Transverse colon (tissue), 4 donors: ENCODE data around the gene C4orf36. TPM values are rescaled to one million over a fixed set of nuclear protein-coding genes. Genes with fewer than 3 reads are reported as not detected.

Experiments
- DNase-seq: peaks from one replicate; pipeline ENCODE4 v3.0.0-alpha.2; 2019
- H3K27ac ChIP-seq, 4 donors: fragments of 200-600 bp; sonication (generic); 2 replicates each; pipeline ENCODE4 v1.5.1; 2016 to 2018; ENCODE audit warnings: inconsistent platforms in 4 of 4
- H3K27me3 ChIP-seq: fragments of 200-600 bp; sonication (generic); 2 replicates; pipeline ENCODE4 v1.5.1; 2017; ENCODE audit warnings: inconsistent platforms
- H3K36me3 ChIP-seq, 4 donors: fragments of 200-600 bp; sonication (generic); 2 replicates each; pipeline ENCODE4 v1.5.1; 2017 to 2019; ENCODE audit warnings: inconsistent platforms in 4 of 4
- H3K4me1 ChIP-seq, 4 donors: fragments of 200-600 bp; sonication (generic); 2 replicates each; pipeline ENCODE4 v1.5.1; 2017 to 2020; ENCODE audit warnings: inconsistent platforms in 4 of 4
- H3K4me3 ChIP-seq, 4 donors: fragments of 200-600 bp; sonication (generic); 1 replicate in 1 of 4; 2 replicates in 3 of 4; pipeline versions ENCODE4 v1.5.1 to v1.6.1; 2017 to 2019; ENCODE audit warnings: inconsistent platforms in 4 of 4
- H3K9me3 ChIP-seq, 2 donors: fragments of 200-600 bp; sonication (generic); 2 replicates each; pipeline ENCODE4 v1.5.1; 2017 to 2019; ENCODE audit warnings: inconsistent platforms in 2 of 2
- EP300 ChIP-seq: sonication (generic); formaldehyde crosslinking; IDR thresholded peaks from one replicate; pipeline ENCODE4 v1.6.1; 2017; ENCODE audit warnings: antibody characterized with exemption, low read depth
- POLR2A ChIP-seq: fragments of 450-650 bp; IDR thresholded peaks from one replicate; pipeline ENCODE4 v1.6.1; 2016; ENCODE audit warnings: antibody characterized with exemption, mild to moderate bottlenecking, moderate library complexity
- POLR2AphosphoS5 ChIP-seq, 3 donors: sonication (generic); formaldehyde crosslinking; IDR thresholded peaks; one replicate each; pipeline ENCODE4 v1.6.1; 2016; ENCODE audit warnings: antibody characterized with exemption in 3 of 3
- WGBS, 2 donors: methylation state at CpG; one replicate each; pipeline ENCODE4 v1.1.5; 2018; ENCODE audit warnings: low coverage in 1 of 2; 5-methylcytosine and 5-hydroxymethylcytosine counted together
- in situ Hi-C, 4 donors: fragments of 200-750 bp; cut with MboI; loops; one replicate each; pipeline versions ENCODE4 v1.15.0 to v1.15.1; 2017; ENCODE audit warnings: low sequenced_read_pairs in 3 of 4, low pct_ligation_motif_present in 1 of 4, low pct_unique_long_range_greater_than_20kb in 1 of 4
- intact Hi-C: fragments of 100-400 bp; cut with DNase I; formaldehyde crosslinking; loops from one replicate; pipeline ENCODE4 v1.15.1; 2023; ENCODE audit warnings: low total_unique reads
- total RNA-seq, 4 donors: library from RNA; depleted of rRNA; stranded (reverse); fragments of >200 nt; gene quantifications; one replicate each; pipeline ENCODE4 v1.1.0, GENCODE V29; 2016
- TF ChIP-seq, protein P1 (sequence below), 5 experiments: fragments of 200-600 bp in 3 of 5; fragments of 450-650 bp in 2 of 5; sonication (generic) in 3 of 5; IDR thresholded peaks; 1 replicate in 2 of 5; 2 replicates in 3 of 5; pipeline ENCODE4 v1.5.1; 2016 to 2017; ENCODE audit warnings: antibody characterized with exemption in 5 of 5, inconsistent platforms in 3 of 5, mild to moderate bottlenecking in 2 of 5, moderate library complexity in 1 of 5

Gene C4orf36
- total RNA-seq, 4 donors from 2014 or later, result 0.27 to 0.32 TPM; not detected in 2

DNA sequence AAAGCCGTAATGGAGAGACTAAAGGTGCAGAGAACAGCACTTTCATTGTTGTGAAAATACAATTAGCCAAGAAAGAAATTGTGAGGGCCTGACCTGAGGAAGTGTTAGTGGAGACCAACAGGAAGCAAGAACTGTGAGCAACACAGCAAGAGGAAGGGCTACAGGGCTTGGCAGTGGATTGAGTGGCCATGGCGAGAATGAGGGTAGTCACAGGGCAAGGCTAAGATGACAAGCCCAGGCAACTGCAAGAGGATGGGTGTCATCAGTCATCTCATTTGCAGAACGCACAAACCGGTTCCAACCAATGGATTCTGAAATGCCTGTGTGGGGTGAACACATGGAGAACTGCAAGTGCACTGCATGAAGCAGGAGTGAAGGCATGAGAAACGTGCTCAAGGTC lies 46.6 kb downstream of the C4orf36 start:
- intact Hi-C loops, result no loop called here
- WGBS, 2 donors, result 72 to 78% methylated on average over 3 to 5 of the region's 5 CpGs

DNA sequence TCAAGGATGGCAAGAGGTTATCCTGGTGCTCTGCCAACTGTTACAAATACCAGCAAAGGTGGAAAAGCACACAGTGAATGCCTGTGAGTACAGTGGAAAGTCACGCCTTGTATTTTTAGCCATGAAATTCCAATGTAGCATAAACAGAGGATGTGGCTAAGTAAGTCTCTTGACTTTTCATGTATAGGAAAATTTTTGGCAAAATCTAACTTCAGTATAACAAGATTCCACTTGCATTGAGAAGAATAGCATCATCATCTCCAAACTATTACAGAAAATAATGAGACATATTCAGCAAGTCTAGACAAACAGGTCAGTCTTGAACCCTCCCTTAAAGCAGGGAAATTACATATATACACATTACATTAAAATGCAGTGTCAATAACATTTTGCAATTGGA lies 50.9 kb downstream of the C4orf36 start:
- H3K9me3 ChIP-seq, result no peaks in the 10 kb centered on the region

More for the DNA sequence above, 46.6 kb downstream of the C4orf36 start:
- Histone ChIP-seq H3K4me3 (no peak overlapping the region), H3K36me3 (no peaks in the 10 kb centered on the region), H3K4me1 (no peaks in the 10 kb centered on the region), H3K9me3 (no peaks in the 10 kb centered on the region), H3K27ac (no peak overlapping the region), H3K27me3 (no peaks in the 10 kb centered on the region)
- in situ Hi-C loops, result no loop called here
- TF ChIP-seq POLR2A (no peak), EP300 (no peak), POLR2AphosphoS5 (IDR thresholded peaks at IDR 0.05) (no peak)
- TF ChIP-seq, protein P1, sequence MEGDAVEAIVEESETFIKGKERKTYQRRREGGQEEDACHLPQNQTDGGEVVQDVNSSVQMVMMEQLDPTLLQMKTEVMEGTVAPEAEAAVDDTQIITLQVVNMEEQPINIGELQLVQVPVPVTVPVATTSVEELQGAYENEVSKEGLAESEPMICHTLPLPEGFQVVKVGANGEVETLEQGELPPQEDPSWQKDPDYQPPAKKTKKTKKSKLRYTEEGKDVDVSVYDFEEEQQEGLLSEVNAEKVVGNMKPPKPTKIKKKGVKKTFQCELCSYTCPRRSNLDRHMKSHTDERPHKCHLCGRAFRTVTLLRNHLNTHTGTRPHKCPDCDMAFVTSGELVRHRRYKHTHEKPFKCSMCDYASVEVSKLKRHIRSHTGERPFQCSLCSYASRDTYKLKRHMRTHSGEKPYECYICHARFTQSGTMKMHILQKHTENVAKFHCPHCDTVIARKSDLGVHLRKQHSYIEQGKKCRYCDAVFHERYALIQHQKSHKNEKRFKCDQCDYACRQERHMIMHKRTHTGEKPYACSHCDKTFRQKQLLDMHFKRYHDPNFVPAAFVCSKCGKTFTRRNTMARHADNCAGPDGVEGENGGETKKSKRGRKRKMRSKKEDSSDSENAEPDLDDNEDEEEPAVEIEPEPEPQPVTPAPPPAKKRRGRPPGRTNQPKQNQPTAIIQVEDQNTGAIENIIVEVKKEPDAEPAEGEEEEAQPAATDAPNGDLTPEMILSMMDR (IDR thresholded peaks at IDR 0.05), result no peak
- no peak for DNase-seq

DNA sequence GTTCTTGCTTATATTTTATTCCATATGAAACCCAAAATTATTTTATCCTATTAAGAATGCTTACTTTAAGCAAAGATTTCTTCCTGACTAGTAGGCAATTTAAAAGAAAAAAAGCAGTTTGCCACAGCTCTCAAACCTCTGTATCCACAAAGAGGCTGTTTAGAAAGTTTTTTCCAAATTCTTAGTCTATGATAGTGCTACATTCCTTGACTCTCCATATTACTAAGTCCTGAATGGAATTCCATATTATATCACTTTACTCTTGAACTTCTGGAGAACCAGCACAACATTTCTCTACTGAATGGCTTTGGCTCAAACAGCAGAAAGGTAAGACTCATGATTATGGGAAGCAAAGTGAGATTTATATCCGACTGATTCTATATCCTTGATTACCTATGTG lies 51.4 kb downstream of the C4orf36 start:
- Histone ChIP-seq H3K27me3 (no peaks in the 10 kb centered on the region), H3K4me1 (peaks cover 0 to 3% (median 0%) of the 10 kb centered on the region in 4 donors), H3K9me3 (no peaks in the 10 kb centered on the region), H3K36me3 (no peaks in the 10 kb centered on the region), H3K4me3 (no peak overlapping the region), H3K27ac (no peak overlapping the region)
- no peak for DNase-seq
- 78 to 88% methylated on average over 1 of the region's 1 CpG for WGBS, 2 donors
- TF ChIP-seq POLR2A (no peak), POLR2AphosphoS5 (IDR thresholded peaks at IDR 0.05) (no peak), EP300 (no peak)
- TF ChIP-seq, protein P1 (IDR thresholded peaks at IDR 0.05), result no peak
- in situ Hi-C loops (no loop called here), intact Hi-C loops (no loop called here)

More for the DNA sequence above, 50.9 kb downstream of the C4orf36 start:
- no peaks in the 10 kb centered on the region for H3K27me3 ChIP-seq
- no peak for DNase-seq
- in situ Hi-C loops (no loop called here), intact Hi-C loops (no loop called here)
- H3K4me3 ChIP-seq, result no peak overlapping the region
- H3K36me3 ChIP-seq, result no peaks in the 10 kb centered on the region
- H3K27ac ChIP-seq, result no peak overlapping the region
- peaks cover 0 to 3% (median 0%) of the 10 kb centered on the region in 4 donors for H3K4me1 ChIP-seq
- 83% methylated on average over 1 of the region's 1 CpG; no CpG with 5 or more reads in 1 of the 2 donors for WGBS, 2 donors
- TF ChIP-seq POLR2A (no peak), EP300 (no peak)
- TF ChIP-seq, protein P1 (IDR thresholded peaks at IDR 0.05), result no peak

DNA sequence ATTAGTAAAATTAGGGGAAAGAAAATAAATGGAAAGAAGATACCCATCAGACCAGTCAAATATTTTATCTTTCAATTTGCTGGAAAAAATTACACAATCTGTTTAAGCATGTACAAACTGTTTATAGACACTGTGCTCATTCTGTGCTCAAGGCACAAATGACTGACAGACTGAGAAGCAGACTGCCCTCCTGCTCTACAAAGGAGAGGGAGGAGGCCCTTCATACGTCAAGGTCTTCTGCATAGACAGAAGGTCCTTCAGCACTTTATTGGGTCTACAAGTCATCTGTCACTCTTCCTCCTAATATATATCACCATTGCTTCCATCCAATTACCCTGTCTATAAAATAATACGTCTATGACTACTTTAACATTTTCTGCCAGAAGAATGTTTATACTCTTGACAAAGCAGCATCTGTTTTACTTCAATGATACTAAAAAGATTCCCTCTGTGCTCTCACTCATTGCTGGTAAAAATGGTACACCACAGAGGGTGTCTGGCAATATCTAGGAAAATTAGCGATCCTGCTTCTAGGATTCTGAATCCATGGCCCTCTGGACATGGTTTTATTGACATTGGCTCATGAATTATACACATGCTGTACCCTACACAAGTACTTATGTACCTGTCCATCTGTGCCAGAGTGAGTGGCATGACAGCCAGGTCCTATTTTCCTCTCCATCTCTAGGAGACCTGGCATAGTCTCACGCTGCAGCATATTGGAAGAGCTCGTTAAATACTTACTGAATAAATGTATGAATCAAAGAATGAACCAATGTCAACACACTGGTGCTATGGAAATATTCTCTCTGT lies 54.3 kb downstream of the C4orf36 start:
- WGBS, 2 donors, result 39 to 71% methylated on average over 3 to 5 of the region's 5 CpGs
- H3K27me3 ChIP-seq, result no peaks in the 10 kb centered on the region
- H3K9me3 ChIP-seq, result no peaks in the 10 kb centered on the region
- H3K4me1 ChIP-seq, result peaks cover 0 to 3% (median 0%) of the 10 kb centered on the region in 4 donors
- H3K4me3 ChIP-seq, result no peak overlapping the region
- intact Hi-C loops, result no loop called here
- TF ChIP-seq, protein P1 (IDR thresholded peaks at IDR 0.05), result no peak
- TF ChIP-seq EP300 (no peak), POLR2AphosphoS5 (IDR thresholded peaks at IDR 0.05) (no peak), POLR2A (no peak)
- no peak overlapping the region for H3K27ac ChIP-seq
- no peak for DNase-seq
- no peaks in the 10 kb centered on the region for H3K36me3 ChIP-seq
- in situ Hi-C loops, result no loop called here
